ENCODE results near the gene UBE4B. TPM values are rescaled to one million over a fixed set of nuclear protein-coding genes. Genes with fewer than 3 reads are reported as not detected.

Gene UBE4B
- total RNA-seq (10 to 100 TPM; 21.1 to 25.5 TPM), polyA plus RNA-seq (10 to 100 TPM in 1 of 2 donors, 1 to 10 TPM in 1; 7.5 to 12.0 TPM)

- TF ChIP-seq, protein P1, sequence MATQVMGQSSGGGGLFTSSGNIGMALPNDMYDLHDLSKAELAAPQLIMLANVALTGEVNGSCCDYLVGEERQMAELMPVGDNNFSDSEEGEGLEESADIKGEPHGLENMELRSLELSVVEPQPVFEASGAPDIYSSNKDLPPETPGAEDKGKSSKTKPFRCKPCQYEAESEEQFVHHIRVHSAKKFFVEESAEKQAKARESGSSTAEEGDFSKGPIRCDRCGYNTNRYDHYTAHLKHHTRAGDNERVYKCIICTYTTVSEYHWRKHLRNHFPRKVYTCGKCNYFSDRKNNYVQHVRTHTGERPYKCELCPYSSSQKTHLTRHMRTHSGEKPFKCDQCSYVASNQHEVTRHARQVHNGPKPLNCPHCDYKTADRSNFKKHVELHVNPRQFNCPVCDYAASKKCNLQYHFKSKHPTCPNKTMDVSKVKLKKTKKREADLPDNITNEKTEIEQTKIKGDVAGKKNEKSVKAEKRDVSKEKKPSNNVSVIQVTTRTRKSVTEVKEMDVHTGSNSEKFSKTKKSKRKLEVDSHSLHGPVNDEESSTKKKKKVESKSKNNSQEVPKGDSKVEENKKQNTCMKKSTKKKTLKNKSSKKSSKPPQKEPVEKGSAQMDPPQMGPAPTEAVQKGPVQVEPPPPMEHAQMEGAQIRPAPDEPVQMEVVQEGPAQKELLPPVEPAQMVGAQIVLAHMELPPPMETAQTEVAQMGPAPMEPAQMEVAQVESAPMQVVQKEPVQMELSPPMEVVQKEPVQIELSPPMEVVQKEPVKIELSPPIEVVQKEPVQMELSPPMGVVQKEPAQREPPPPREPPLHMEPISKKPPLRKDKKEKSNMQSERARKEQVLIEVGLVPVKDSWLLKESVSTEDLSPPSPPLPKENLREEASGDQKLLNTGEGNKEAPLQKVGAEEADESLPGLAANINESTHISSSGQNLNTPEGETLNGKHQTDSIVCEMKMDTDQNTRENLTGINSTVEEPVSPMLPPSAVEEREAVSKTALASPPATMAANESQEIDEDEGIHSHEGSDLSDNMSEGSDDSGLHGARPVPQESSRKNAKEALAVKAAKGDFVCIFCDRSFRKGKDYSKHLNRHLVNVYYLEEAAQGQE (IDR thresholded peaks at IDR 0.05) = no peak
- TF ChIP-seq FOXA1 (IDR thresholded peaks at IDR 0.05) (no peak), SP1 (IDR thresholded peaks at IDR 0.05) (no peak), YY1 (IDR thresholded peaks at IDR 0.05) (peak; percentile 98), EGR1 (IDR thresholded peaks at IDR 0.05; ENCODE audit: low read depth in 2 of 2) (peak in 1 of 2 donors; percentile 26), GABPA (IDR thresholded peaks at IDR 0.05 in 1 of 2, conservative IDR thresholded peaks at IDR 0.05 in 1 of 2) (peak in 1 of 2 donors; percentile 67), TAF1 (conservative IDR thresholded peaks at IDR 0.05) (no peak), ZBTB33 (IDR thresholded peaks at IDR 0.05) (no peak), HNF4A (conservative IDR thresholded peaks at IDR 0.05) (no peak), RXRA (IDR thresholded peaks at IDR 0.05) (no peak), FOXA2 (IDR thresholded peaks at IDR 0.05) (no peak), JUND (IDR thresholded peaks at IDR 0.05) (no peak), MAX (IDR thresholded peaks at IDR 0.05) (no peak), HNF4G (IDR thresholded peaks at IDR 0.05) (no peak), RAD21 (IDR thresholded peaks at IDR 0.05) (peak; percentile 76 to 81), NR2F2 (IDR thresholded peaks at IDR 0.05) (no peak)
- TF ChIP-seq, protein P2, sequence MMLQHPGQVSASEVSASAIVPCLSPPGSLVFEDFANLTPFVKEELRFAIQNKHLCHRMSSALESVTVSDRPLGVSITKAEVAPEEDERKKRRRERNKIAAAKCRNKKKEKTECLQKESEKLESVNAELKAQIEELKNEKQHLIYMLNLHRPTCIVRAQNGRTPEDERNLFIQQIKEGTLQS (IDR thresholded peaks at IDR 0.05) = no peak
- TF ChIP-seq, protein P3, sequence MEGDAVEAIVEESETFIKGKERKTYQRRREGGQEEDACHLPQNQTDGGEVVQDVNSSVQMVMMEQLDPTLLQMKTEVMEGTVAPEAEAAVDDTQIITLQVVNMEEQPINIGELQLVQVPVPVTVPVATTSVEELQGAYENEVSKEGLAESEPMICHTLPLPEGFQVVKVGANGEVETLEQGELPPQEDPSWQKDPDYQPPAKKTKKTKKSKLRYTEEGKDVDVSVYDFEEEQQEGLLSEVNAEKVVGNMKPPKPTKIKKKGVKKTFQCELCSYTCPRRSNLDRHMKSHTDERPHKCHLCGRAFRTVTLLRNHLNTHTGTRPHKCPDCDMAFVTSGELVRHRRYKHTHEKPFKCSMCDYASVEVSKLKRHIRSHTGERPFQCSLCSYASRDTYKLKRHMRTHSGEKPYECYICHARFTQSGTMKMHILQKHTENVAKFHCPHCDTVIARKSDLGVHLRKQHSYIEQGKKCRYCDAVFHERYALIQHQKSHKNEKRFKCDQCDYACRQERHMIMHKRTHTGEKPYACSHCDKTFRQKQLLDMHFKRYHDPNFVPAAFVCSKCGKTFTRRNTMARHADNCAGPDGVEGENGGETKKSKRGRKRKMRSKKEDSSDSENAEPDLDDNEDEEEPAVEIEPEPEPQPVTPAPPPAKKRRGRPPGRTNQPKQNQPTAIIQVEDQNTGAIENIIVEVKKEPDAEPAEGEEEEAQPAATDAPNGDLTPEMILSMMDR (IDR thresholded peaks at IDR 0.05; ENCODE audit: low read depth, low read length, missing input control) = peak; percentile 92
- DNase-seq (ENCODE audit: low spot score) = peak; percentile 97
- peaks cover 0 to 2% (median 0%) of the 10 kb centered on the region in 4 donors for H3K36me3 ChIP-seq (ENCODE audit: control insufficient read depth in 4 of 4, insufficient read depth in 3 of 4, low read depth in 1 of 4, low read length in 3 of 4)
- H3K4me1 ChIP-seq (ENCODE audit: control insufficient read depth in 4 of 4, insufficient read depth in 4 of 4, low read length in 3 of 4) = peaks cover 3 to 21% (median 16%) of the 10 kb centered on the region in 4 donors
- peak within 1 kb of the TSS; percentile 84 to 90 for H3K27ac ChIP-seq (ENCODE audit: low read depth in 1 of 2, low read length in 2 of 2)
- H3K9ac ChIP-seq (ENCODE audit: low read depth in 1 of 2, low read length in 2 of 2) = peak within 1 kb of the TSS; percentile 26 to 77
- H3K9me3 ChIP-seq (ENCODE audit: control insufficient read depth in 4 of 4, low read length in 3 of 4) = no peaks in the 10 kb centered on the region
- WGBS = under 1% methylated on average over 73 of the region's 73 CpGs
- H3K27me3 ChIP-seq (ENCODE audit: control insufficient read depth in 4 of 4, insufficient read depth in 4 of 4, low read length in 3 of 4) = no peaks in the 10 kb centered on the region
- peak within 1 kb of the TSS; percentile 77 to 95 (median 95) for H3K4me3 ChIP-seq (ENCODE audit: low read depth in 1 of 3, low read length in 3 of 3)
Observed at GRCh38 chr1:10032590-10033358, at the start of gene UBE4B. Gene UBE4B (plus strand): TSS chr1:10032958. CDS start chr1:10033671, 713 bp downstream.
